ENCODE data around the gene ZP3.
"Not testable (repeated sequence)": the region's sequence is repeated elsewhere in the genome, so short reads cannot be mapped to it uniquely, and the experiment has no call there.

DNA sequence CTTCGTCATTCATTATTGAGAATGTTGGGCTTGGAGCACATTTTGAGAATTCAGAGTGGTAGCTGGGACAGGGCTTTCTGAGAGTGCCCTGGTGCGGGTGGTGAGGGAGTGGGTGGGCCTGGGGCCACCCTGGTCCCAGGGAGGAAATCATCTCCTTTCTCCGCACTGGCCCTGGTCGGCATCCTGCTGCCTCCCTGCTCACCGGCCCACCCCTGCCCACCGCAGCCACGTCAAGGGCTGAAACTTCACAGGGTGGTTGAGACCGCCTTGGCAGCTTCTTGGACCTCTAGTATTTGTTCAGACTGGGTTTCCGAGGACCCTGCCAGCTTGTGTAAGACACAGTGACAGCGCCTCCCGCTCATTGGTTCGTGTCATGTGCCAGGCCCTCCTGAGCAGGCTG lies 59.7 kb downstream of the ZP3 start:
- TF ChIP-seq, protein P1, sequence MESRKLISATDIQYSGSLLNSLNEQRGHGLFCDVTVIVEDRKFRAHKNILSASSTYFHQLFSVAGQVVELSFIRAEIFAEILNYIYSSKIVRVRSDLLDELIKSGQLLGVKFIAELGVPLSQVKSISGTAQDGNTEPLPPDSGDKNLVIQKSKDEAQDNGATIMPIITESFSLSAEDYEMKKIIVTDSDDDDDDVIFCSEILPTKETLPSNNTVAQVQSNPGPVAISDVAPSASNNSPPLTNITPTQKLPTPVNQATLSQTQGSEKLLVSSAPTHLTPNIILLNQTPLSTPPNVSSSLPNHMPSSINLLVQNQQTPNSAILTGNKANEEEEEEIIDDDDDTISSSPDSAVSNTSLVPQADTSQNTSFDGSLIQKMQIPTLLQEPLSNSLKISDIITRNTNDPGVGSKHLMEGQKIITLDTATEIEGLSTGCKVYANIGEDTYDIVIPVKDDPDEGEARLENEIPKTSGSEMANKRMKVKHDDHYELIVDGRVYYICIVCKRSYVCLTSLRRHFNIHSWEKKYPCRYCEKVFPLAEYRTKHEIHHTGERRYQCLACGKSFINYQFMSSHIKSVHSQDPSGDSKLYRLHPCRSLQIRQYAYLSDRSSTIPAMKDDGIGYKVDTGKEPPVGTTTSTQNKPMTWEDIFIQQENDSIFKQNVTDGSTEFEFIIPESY (IDR thresholded peaks at IDR 0.05; ENCODE audit: borderline replicate concordance, low read depth), result not testable (repeated sequence)
- not testable (repeated sequence) for TF ChIP-seq TEAD4 (IDR thresholded peaks at IDR 0.05; ENCODE audit: borderline replicate concordance, insufficient read depth); POLR2AphosphoS5 (IDR thresholded peaks at IDR 0.05; ENCODE audit: low read depth, low read length); EP300 (IDR thresholded peaks at IDR 0.05; ENCODE audit: borderline replicate concordance in 1 of 2, low read depth in 1 of 2, low read length in 1 of 2); MXI1 (IDR thresholded peaks at IDR 0.05; ENCODE audit: low read depth, low read length); YY1 (IDR thresholded peaks at IDR 0.05; ENCODE audit: low read depth); CHD2 (IDR thresholded peaks at IDR 0.05; ENCODE audit: low read length, partially characterized antibody); NRF1 (IDR thresholded peaks at IDR 0.05; ENCODE audit: low read depth, low read length); EZH2phosphoT487 (IDR thresholded peaks at IDR 0.05; ENCODE audit: borderline replicate concordance, low read depth)
- TF ChIP-seq, protein P2, sequence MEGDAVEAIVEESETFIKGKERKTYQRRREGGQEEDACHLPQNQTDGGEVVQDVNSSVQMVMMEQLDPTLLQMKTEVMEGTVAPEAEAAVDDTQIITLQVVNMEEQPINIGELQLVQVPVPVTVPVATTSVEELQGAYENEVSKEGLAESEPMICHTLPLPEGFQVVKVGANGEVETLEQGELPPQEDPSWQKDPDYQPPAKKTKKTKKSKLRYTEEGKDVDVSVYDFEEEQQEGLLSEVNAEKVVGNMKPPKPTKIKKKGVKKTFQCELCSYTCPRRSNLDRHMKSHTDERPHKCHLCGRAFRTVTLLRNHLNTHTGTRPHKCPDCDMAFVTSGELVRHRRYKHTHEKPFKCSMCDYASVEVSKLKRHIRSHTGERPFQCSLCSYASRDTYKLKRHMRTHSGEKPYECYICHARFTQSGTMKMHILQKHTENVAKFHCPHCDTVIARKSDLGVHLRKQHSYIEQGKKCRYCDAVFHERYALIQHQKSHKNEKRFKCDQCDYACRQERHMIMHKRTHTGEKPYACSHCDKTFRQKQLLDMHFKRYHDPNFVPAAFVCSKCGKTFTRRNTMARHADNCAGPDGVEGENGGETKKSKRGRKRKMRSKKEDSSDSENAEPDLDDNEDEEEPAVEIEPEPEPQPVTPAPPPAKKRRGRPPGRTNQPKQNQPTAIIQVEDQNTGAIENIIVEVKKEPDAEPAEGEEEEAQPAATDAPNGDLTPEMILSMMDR (IDR thresholded peaks at IDR 0.05), result not testable (repeated sequence)
- TF ChIP-seq, protein P3, sequence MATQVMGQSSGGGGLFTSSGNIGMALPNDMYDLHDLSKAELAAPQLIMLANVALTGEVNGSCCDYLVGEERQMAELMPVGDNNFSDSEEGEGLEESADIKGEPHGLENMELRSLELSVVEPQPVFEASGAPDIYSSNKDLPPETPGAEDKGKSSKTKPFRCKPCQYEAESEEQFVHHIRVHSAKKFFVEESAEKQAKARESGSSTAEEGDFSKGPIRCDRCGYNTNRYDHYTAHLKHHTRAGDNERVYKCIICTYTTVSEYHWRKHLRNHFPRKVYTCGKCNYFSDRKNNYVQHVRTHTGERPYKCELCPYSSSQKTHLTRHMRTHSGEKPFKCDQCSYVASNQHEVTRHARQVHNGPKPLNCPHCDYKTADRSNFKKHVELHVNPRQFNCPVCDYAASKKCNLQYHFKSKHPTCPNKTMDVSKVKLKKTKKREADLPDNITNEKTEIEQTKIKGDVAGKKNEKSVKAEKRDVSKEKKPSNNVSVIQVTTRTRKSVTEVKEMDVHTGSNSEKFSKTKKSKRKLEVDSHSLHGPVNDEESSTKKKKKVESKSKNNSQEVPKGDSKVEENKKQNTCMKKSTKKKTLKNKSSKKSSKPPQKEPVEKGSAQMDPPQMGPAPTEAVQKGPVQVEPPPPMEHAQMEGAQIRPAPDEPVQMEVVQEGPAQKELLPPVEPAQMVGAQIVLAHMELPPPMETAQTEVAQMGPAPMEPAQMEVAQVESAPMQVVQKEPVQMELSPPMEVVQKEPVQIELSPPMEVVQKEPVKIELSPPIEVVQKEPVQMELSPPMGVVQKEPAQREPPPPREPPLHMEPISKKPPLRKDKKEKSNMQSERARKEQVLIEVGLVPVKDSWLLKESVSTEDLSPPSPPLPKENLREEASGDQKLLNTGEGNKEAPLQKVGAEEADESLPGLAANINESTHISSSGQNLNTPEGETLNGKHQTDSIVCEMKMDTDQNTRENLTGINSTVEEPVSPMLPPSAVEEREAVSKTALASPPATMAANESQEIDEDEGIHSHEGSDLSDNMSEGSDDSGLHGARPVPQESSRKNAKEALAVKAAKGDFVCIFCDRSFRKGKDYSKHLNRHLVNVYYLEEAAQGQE (IDR thresholded peaks at IDR 0.05; ENCODE audit: low read depth, low read length), result not testable (repeated sequence)
- TF ChIP-seq, protein P4, sequence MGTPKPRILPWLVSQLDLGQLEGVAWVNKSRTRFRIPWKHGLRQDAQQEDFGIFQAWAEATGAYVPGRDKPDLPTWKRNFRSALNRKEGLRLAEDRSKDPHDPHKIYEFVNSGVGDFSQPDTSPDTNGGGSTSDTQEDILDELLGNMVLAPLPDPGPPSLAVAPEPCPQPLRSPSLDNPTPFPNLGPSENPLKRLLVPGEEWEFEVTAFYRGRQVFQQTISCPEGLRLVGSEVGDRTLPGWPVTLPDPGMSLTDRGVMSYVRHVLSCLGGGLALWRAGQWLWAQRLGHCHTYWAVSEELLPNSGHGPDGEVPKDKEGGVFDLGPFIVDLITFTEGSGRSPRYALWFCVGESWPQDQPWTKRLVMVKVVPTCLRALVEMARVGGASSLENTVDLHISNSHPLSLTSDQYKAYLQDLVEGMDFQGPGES (IDR thresholded peaks at IDR 0.05; ENCODE audit: low read depth, low read length), result not testable (repeated sequence)
- TF ChIP-seq, protein P5, sequence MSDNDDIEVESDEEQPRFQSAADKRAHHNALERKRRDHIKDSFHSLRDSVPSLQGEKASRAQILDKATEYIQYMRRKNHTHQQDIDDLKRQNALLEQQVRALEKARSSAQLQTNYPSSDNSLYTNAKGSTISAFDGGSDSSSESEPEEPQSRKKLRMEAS (IDR thresholded peaks at IDR 0.05; ENCODE audit: low read depth), result not testable (repeated sequence)

Data from SK-N-SH (cell line).